CD14-positive monocyte (primary cell): Measurements from ENCODE around the gene RSBN1. TPM values are rescaled to one million over a fixed set of nuclear protein-coding genes. Genes with fewer than 3 reads are reported as not detected.

ENCODE experiments used
- DNase-seq, 3 donors: peaks; one replicate each; pipeline ENCODE4 v3.0.0-alpha.2; 2011 to 2022
- H2AFZ ChIP-seq: 2 replicates; pipeline ENCODE4 v1.6.0; 2012; ENCODE audit warnings: mild to moderate bottlenecking, low read depth, low read length, inconsistent platforms; ENCODE audit not compliant: insufficient read depth, poor library complexity, severe bottlenecking
- H3K27ac ChIP-seq, 2 donors: 1 replicate in 1 of 2; 2 replicates in 1 of 2; pipeline ENCODE4 v1.5.1; 2012 to 2013; ENCODE audit warnings: low read length in 2 of 2, control low read depth in 1 of 2, inconsistent platforms in 1 of 2, low read depth in 1 of 2, mild to moderate bottlenecking in 1 of 2
- H3K27me3 ChIP-seq, 2 donors: one replicate each; pipeline versions ENCODE4 v1.6.0 to v1.6.1; 2011 to 2013; ENCODE audit warnings: low read length in 2 of 2; ENCODE audit not compliant: control insufficient read depth in 2 of 2, insufficient read depth in 2 of 2
- H3K36me3 ChIP-seq, 2 donors: replicated peaks in 1 of 2; 1 replicate in 1 of 2; 2 replicates in 1 of 2; pipeline versions ENCODE4 v1.5.1 to v1.6.1; 2012 to 2013; ENCODE audit warnings: low read length in 2 of 2, control low read depth in 1 of 2, inconsistent platforms in 1 of 2, mild to moderate bottlenecking in 1 of 2; ENCODE audit not compliant: insufficient read depth in 2 of 2, control insufficient read depth in 1 of 2
- H3K4me1 ChIP-seq, 2 donors: 1 replicate in 1 of 2; 2 replicates in 1 of 2; pipeline versions ENCODE4 v1.5.1 to v1.6.1; 2012 to 2013; ENCODE audit warnings: low read length in 2 of 2, control low read depth in 1 of 2, inconsistent platforms in 1 of 2, mild to moderate bottlenecking in 1 of 2, moderate library complexity in 1 of 2; ENCODE audit not compliant: insufficient read depth in 2 of 2, control insufficient read depth in 1 of 2
- H3K4me2 ChIP-seq: replicated peaks from 2 replicates; pipeline ENCODE3; 2012; ENCODE audit warnings: low read length, moderate library complexity, mild to moderate bottlenecking; ENCODE audit not compliant: poor library complexity, severe bottlenecking; ENCODE audit errors: extremely low read depth
- H3K4me3 ChIP-seq, 3 experiments: fragments of 200-600 bp in 1 of 3; sonication (generic) in 1 of 3; replicated peaks in 1 of 3; 1 replicate in 2 of 3; 2 replicates in 1 of 3; pipeline ENCODE4 v1.5.1; 2011 to 2013; ENCODE audit warnings: low read length in 3 of 3, mild to moderate bottlenecking in 3 of 3, control low read depth in 2 of 3, low read depth in 2 of 3, inconsistent platforms in 1 of 3, moderate library complexity in 1 of 3
- H3K79me2 ChIP-seq: 2 replicates; pipeline ENCODE4 v1.6.0; 2012; ENCODE audit warnings: mild to moderate bottlenecking, control low read depth, inconsistent platforms, low read length, moderate library complexity; ENCODE audit not compliant: insufficient read depth
- H3K9ac ChIP-seq: 2 replicates; pipeline ENCODE4 v1.6.0; 2017; ENCODE audit warnings: low read length, mild to moderate bottlenecking; ENCODE audit not compliant: insufficient read depth, poor library complexity, severe bottlenecking
- H3K9me3 ChIP-seq, 2 donors: replicated peaks in 1 of 2; 1 replicate in 1 of 2; 2 replicates in 1 of 2; pipeline versions ENCODE4 v1.5.1 to v1.6.1; 2012 to 2013; ENCODE audit warnings: low read length in 2 of 2, control low read depth in 1 of 2; ENCODE audit not compliant: control insufficient read depth in 1 of 2, insufficient read depth in 1 of 2
- H4K20me1 ChIP-seq: 2 replicates; pipeline ENCODE4 v1.6.0; 2012; ENCODE audit warnings: mild to moderate bottlenecking, low read length, control low read depth, moderate library complexity; ENCODE audit not compliant: insufficient read depth
- H3K27ac Mint-ChIP-seq, 7 donors: one replicate each; pipeline ENCODE4 v1.8.0; 2020; ENCODE audit warnings: mild to moderate bottlenecking in 7 of 7, mixed read lengths in 7 of 7, moderate library complexity in 6 of 7, inconsistent platforms in 2 of 7
- H3K27me3 Mint-ChIP-seq, 3 donors: one replicate each; pipeline ENCODE4 v1.8.0; 2021 to 2022; ENCODE audit warnings: low read depth in 3 of 3, mild to moderate bottlenecking in 3 of 3, mixed read lengths in 3 of 3, moderate library complexity in 3 of 3, inconsistent platforms in 1 of 3
- H3K36me3 Mint-ChIP-seq, 2 donors: one replicate each; pipeline ENCODE4 v1.8.0; 2020; ENCODE audit warnings: mixed read lengths in 2 of 2, inconsistent platforms in 1 of 2, mild to moderate bottlenecking in 1 of 2
- H3K4me1 Mint-ChIP-seq: one replicate; pipeline ENCODE4 v1.8.0; 2020; ENCODE audit warnings: mild to moderate bottlenecking, mixed read lengths
- H3K4me3 Mint-ChIP-seq, 2 donors: one replicate each; pipeline ENCODE4 v1.8.0; 2020; ENCODE audit warnings: mild to moderate bottlenecking in 2 of 2, mixed read lengths in 2 of 2, moderate library complexity in 1 of 2
- H3K9me3 Mint-ChIP-seq, 7 donors: one replicate each; pipeline ENCODE4 v1.8.0; 2020 to 2022; ENCODE audit warnings: mixed read lengths in 7 of 7, mild to moderate bottlenecking in 6 of 7, moderate library complexity in 6 of 7, inconsistent platforms in 2 of 7
- WGBS: methylation state at CpG from one replicate; pipeline ENCODE4 v1.1.5; 2013; ENCODE audit warnings: missing lambda C conversion rate; ENCODE audit not compliant: insufficient coverage; 5-methylcytosine and 5-hydroxymethylcytosine counted together
- intact Hi-C, 2 donors: fragments of 100-400 bp; cut with micrococcal nuclease; formaldehyde crosslinking; loops; one replicate each; pipeline versions ENCODE4 v1.15.0 to v1.15.1; 2023
- polyA plus RNA-seq, 3 donors: library from polyadenylated mRNA; depleted of rRNA in 1 of 3; unstranded in 2 of 3; stranded (reverse) in 1 of 3; fragments of 300-500 nt in 2 of 3; fragments of >200 nt in 1 of 3; fragmentation: Illumina TruSeq in 2 of 3; gene quantifications; 1 replicate in 2 of 3; 2 replicates in 1 of 3; pipeline ENCODE4 v1.2.3, GENCODE V29; 2012 to 2021
- TF ChIP-seq, protein P1 (sequence below): fragments of 200-600 bp; IDR thresholded peaks from one replicate; pipeline ENCODE4 v1.8.0; 2022; ENCODE audit warnings: antibody characterized with exemption, mild to moderate bottlenecking

The RSBN1 gene
- polyA plus RNA-seq, 3 donors: 6.5 to 9.0 (median 8.9) TPM

DNA sequence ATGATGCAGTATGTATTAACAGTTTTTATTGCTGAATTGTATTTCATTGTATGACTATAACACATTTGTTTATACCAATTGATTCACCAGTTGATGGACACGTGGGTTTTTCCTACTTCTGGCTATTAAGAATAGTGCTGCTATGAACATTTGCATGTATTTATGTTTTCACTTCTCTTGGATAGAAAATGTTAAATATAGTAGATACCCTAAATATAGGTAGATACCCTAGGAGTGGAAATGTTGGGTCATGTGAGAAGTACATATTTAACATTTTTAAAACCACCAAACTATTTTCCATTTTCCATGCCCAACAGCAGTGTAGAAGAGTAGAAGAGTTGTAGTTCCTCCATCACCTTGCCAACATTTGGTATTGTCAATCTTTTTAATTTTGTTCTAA, 60.8 kb downstream of the RSBN1 start:
- intact Hi-C loops: no loop called here
- no peak overlapping the region for H3K27ac Mint-ChIP-seq
- Histone ChIP-seq H3K27ac (no peak overlapping the region), H3K27me3 (no peaks in the 10 kb centered on the region), H3K79me2 (peaks cover 14% of the 10 kb centered on the region), H3K4me1 (no peaks in the 10 kb centered on the region), H3K4me3 (no peak overlapping the region), H3K36me3 (peaks cover 12 to 42% of the 10 kb centered on the region in 2 donors), H2AFZ (no peak overlapping the region), H3K9me3 (no peaks in the 10 kb centered on the region), H3K9ac (no peak overlapping the region), H4K20me1 (no peaks in the 10 kb centered on the region), H3K4me2 (no peak overlapping the region)
- peaks cover 27 to 58% of the 10 kb centered on the region in 2 donors for H3K36me3 Mint-ChIP-seq
- H3K4me1 Mint-ChIP-seq: peaks cover 7% of the 10 kb centered on the region
- TF ChIP-seq, protein P1, sequence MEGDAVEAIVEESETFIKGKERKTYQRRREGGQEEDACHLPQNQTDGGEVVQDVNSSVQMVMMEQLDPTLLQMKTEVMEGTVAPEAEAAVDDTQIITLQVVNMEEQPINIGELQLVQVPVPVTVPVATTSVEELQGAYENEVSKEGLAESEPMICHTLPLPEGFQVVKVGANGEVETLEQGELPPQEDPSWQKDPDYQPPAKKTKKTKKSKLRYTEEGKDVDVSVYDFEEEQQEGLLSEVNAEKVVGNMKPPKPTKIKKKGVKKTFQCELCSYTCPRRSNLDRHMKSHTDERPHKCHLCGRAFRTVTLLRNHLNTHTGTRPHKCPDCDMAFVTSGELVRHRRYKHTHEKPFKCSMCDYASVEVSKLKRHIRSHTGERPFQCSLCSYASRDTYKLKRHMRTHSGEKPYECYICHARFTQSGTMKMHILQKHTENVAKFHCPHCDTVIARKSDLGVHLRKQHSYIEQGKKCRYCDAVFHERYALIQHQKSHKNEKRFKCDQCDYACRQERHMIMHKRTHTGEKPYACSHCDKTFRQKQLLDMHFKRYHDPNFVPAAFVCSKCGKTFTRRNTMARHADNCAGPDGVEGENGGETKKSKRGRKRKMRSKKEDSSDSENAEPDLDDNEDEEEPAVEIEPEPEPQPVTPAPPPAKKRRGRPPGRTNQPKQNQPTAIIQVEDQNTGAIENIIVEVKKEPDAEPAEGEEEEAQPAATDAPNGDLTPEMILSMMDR: no peak
- WGBS: no CpG with 5 or more reads among the region's 1 CpG
- peaks cover 0 to 1% (median 0%) of the 10 kb centered on the region in 7 donors for H3K9me3 Mint-ChIP-seq
- no peak overlapping the region for H3K4me3 Mint-ChIP-seq
- H3K27me3 Mint-ChIP-seq: peaks cover 0 to 2% (median 0%) of the 10 kb centered on the region in 3 donors
- DNase-seq: no peak

DNA sequence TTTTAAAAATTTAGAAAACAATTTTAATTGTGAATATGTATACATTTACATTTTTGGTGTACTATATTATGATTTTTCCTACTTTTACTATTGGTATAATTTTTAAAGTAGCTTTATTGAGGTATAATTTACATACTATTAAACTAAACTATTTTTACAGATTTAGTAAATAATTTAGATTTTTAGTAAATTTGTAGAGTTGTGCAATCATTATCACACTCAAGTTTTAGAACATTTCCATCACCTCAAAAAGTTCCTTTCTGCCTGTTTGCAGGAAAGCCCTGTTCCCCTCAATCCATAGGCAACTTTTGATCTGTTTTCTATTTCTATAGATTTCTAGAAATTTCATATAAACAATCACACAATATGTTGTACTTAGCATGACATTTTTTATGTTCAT, 61.2 kb downstream of the RSBN1 start:
- H3K27ac ChIP-seq: no peak overlapping the region
- Mint-ChIP-seq H3K9me3 (peaks cover 0 to 1% (median 0%) of the 10 kb centered on the region in 7 donors), H3K4me1 (peaks cover 5% of the 10 kb centered on the region), H3K36me3 (peaks cover 27 to 54% of the 10 kb centered on the region in 2 donors), H3K4me3 (no peak overlapping the region), H3K27me3 (peaks cover 0 to 2% (median 0%) of the 10 kb centered on the region in 3 donors), H3K27ac (no peak overlapping the region)
- H3K4me2 ChIP-seq: no peak overlapping the region
- no peak overlapping the region for H3K9ac ChIP-seq
- no peak for DNase-seq
- H3K27me3 ChIP-seq: no peaks in the 10 kb centered on the region
- intact Hi-C loops: no loop called here
- no peak overlapping the region for H2AFZ ChIP-seq
- peaks cover 10% of the 10 kb centered on the region for H3K79me2 ChIP-seq
- no peaks in the 10 kb centered on the region for H4K20me1 ChIP-seq
- no peaks in the 10 kb centered on the region for H3K4me1 ChIP-seq
- H3K9me3 ChIP-seq: no peaks in the 10 kb centered on the region
- peaks cover 12 to 46% of the 10 kb centered on the region in 2 donors for H3K36me3 ChIP-seq
- H3K4me3 ChIP-seq: no peak overlapping the region
- TF ChIP-seq, protein P1: no peak
